Measurements from ENCODE around the gene DNMT1.

Gene DNMT1

DNA sequence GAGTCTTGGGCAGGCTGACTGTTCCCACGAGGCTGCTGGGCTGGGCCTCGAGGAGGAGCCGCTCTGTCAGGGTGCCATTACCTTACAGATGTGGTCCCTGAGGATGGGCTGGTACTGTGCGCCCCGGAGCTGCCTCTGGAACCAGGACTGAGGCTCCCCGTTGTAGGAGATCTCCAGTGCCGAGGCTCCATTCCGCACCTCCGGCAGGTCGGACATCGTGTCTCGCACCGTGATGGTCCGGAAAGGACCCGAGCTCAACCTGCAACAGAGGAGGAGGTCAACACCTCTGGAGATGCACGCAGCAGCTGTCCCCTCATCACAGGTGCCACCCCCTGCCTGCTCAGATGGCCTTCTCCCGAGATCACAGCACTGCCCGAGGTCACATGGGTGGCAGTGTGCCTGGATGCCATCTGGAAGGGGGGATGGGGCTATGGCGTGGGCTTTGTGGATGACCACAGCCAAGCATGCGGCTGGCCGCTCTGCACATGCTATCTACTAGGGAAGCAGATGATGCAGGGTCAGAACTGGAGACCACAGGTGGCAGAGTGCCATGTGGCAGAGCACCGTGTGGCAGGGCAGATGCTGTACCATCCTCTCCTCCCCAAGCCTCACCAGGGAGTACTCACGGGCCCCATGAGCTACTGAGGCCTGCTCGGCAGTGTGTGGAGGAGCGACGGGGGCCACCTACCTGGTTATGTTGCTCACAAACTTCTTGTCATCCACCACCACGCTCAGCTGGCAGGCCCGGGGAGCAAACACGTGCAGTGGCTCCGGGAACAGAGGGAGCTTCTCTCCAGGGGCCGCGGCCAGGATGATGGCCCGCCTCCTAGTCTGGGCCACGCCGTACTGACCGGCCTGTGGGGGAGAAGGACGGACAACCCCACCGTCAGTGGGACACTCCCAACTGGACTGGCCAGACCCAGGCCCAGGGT, 56.7 kb downstream of the DNMT1 start:
- DNase-seq = no peak

DNA sequence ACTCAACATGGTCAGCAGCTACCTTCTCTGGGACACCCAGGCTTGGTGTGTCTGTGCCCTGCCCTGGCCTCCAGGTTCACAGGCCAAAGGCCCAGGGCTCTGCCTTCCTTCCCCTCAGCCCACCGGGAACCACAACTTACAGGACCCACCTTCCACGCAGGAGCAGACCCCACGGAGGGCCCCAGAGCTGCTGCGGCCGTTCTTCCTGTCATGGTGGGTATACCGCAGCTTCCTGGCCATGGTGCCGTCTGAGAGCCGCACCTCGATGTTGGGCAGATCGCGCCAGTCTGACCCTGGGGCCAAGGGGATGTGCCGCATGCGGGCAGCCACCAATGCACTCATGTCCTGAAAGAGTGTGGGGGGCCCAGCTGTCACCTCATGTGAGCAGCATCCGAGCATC, 57.8 kb downstream of the DNMT1 start:
- no peak for DNase-seq

DNA sequence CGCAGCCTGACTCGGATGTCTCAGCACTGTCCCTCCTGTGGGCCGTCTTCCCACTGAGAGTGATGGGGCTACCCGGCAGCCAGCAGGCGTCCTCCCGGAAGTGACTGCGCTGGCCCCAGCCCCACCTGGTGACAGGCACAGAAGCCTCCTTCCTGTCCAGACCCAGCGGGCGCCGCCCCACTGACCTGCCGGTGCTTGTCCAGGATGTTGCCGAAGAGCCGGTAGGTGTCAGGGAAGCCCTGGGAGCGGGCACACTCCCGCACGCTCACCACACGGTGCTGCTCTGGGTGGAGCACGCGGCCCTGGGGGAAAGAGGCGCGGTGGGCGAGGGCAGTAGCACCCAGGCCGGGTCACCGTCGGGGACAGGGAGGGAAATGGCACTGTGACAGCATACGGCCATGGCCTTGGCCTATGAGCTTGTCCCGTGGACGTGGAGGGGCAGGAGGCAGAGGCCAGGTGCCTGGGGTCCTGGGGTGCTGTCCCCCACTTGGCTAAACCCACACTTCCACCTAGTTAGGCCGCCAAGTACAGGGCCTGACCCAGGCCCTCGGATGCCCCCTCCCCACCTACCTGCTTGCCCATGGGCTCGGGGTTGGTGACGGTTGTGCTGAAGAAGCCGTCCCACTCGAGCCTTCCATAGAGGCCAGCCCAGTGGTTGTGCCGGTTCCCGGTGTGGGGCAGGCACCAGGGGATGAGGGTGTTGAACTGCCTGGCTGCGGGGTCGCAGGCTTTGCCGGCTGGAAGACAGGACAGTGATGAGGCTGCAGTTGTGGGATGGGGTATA, 59.0 kb downstream of the DNMT1 start:
- DNase-seq = no peak

- DNase-seq = no peak
These were observed 60.7 kb downstream of the DNMT1 start for GRCh38 chr19:10134040-10134439.

- DNase-seq = no peak
These were observed 61.2 kb downstream of the DNMT1 start for GRCh38 chr19:10133596-10133995.

GRCh38 chr19:10132905-10133304, 61.8 kb downstream of the DNMT1 start:
- no peak for DNase-seq

DNA sequence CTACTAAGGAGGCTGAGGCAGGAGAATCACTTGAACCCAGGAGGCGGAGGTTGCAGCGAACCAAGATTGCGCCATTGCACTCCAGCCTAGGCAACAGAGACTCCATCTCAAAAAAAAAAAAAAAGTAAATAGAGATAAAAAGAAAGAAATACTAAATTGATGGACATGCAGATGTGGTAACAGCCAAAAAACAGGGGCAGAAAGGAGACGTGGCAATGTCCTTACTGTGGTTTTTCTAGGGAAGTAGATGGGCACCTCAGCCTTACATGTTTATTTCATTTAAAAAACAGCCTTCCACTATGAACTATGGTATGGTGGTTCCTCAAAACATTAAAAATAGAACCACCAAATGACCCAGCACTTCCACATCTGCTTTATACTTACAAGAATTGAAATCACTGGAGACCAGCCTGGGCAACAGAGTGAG, 68.5 kb downstream of the DNMT1 start:
- DNase-seq = no peak

- no peak for DNase-seq
These were observed 70.3 kb downstream of the DNMT1 start for GRCh38 chr19:10124429-10124828.

- no peak for DNase-seq
These were observed 72.7 kb downstream of the DNMT1 start for GRCh38 chr19:10122045-10122444.

DNA sequence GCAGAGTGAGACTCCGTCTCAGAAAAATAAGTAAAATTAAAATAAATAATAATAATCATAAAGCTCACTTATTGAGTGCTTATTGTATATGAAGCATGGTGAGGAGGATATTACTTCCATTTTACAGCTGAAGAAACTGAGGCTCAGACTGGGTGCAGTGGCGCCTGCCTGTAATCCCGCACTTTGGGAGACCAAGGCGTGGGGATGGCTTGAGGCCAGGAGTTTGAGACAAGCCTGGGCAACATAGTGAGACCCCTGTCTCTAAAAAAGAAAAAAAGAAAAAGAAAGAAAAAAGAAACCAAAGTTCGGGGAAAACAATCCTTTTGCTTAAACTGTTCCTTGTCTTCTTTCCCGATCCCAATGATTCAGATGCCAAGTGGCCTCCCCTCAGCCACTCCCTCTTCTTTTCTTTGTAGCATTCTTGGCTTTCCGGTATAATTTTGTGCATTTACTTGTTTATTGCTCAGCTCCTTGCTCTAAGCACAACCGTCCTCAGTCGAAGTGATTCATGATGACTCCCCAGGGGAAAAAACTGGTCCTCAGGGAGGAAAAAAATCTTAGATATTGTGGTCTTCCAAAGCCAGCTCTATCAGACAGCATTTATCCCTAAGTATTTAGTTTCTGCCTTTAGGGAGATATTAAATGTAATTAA, 74.1 kb downstream of the DNMT1 start:
- DNase-seq = no peak

DNA sequence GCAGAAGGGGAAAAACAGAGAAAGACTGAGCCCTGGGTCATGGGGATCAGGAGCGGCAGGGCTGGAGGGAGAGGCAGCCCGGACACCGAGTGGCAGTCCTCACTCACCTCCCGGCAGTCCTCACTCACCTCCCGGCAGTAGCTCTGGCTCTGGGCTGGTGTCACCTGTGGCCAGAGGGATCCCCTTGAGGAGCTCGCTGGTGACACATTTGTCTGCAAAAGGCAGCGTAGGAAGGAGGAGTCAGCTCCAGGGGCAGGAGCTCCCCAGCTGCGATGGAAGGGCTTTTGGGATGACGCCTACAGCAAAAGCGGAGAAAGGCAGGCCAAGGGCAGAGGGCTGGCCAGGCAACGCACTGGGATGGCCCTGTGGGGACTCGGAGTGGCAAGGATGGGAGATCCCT, 75.8 kb downstream of the DNMT1 start:
- no peak for DNase-seq

DNA sequence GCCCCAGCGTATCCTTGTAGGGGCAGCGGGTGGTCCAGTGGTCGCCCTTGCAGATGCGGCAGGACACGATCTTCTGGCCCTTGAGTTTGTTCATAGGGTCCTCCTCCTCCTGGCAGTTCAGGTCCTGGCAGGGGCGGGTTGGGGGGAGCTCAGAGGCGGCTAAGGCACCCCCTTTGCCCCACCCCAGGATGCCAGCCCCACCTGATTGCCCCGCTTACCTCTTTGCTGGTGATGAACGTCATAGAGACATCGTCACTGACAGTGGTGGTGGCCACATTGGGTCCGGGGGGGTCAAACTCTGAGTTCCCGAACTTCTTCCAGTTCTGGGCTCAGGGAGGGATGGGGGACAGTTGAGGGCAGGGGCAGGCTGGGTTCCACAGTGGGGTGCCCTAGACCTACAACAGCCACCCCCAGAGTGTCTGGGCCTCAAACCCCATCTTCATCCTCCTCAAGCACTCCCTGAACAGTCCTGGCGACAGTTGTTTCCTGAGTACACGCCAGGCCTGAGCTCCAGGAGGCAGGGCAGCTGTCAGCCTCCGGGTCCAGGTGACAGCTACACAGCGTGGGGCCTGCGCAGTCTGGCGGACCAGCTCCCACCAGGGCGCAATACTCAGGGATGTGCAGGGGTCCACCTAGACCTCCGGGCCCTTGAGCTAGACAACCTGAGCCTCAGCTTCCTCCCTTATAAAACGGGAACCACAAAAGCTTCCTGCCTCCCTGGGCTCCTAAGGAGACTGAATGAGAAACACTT, 77.7 kb downstream of the DNMT1 start:
- DNase-seq = no peak

- no peak for DNase-seq
These were observed 78.5 kb downstream of the DNMT1 start for GRCh38 chr19:10116085-10116865.

- no peak for DNase-seq
These were observed 79.2 kb downstream of the DNMT1 start for GRCh38 chr19:10115392-10116084.

DNA sequence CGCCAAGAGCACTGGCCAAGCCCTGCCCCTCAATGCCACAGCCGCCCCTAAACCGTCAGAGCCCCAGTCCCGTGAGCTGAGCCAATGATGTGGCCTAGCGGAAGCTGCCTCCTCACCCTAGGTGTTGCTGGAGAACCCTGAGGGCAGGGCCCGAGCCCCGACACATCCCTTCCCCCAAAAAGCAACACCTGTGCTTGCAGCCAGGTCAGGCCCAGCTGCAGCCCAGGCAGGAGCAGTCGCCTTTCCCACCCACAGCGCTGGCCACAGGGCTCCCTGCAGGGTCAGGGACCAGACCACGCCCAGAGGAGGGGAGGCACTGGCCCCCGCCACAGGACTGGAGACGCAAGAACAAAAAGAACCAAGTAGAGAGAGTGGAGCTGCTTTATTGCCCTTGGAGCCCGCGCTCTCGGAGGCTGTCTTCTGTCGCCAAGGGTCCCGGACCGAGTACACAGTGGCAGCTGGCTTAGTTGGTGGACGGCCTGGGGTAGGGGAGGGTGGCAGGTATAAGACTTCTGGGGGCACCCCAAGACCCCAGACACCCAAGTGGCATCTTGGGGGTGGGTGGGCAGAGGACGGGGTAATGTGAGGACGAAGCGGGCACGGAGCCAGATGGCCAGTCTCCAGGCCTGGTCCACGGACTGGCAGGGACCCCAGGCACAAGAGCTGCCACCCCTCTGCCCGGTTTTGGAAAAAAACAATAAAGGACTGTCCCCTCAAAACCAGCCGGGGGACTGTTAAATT, 79.9 kb downstream of the DNMT1 start:
- DNase-seq = no peak

- DNase-seq = no peak
These were observed 80.6 kb downstream of the DNMT1 start for GRCh38 chr19:10113964-10114650.

GRCh38 chr19:10113592-10113963, 81.2 kb downstream of the DNMT1 start:
- no peak for DNase-seq

DNA sequence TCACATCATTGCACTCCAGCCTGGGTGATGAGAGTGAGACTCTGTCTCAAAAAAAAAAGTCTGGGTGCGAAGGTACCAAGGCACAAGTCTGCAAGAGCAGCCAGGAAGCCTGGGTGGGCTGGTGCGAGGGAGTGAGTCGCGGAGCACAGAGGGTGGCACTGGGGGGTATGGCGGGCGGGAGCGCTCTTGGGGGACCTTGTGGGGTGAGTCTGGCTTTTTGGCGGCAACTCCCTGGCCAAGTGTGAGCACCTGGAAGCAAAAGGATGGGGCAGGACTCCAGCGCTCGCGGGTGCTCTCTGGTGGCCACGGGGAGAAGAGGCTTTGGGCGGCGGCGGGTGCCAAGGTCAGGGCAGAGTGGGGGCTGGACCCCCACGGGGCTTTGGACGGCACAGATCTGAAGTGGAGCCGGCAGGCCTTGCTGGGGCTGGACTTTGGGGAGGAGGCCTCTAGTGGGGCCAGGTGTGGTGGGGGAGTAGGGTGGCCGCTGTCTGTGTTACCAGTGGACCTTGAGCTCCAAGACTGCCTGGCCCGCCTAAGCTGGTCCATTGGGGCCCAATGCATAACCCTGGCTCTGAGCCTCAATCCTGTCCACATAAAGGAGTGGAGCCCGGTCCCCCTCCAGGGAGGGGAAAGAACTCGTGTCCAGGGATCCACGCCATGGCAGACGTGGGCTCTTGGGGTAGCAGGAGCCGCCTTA, 81.7 kb downstream of the DNMT1 start:
- no peak for DNase-seq

DNA sequence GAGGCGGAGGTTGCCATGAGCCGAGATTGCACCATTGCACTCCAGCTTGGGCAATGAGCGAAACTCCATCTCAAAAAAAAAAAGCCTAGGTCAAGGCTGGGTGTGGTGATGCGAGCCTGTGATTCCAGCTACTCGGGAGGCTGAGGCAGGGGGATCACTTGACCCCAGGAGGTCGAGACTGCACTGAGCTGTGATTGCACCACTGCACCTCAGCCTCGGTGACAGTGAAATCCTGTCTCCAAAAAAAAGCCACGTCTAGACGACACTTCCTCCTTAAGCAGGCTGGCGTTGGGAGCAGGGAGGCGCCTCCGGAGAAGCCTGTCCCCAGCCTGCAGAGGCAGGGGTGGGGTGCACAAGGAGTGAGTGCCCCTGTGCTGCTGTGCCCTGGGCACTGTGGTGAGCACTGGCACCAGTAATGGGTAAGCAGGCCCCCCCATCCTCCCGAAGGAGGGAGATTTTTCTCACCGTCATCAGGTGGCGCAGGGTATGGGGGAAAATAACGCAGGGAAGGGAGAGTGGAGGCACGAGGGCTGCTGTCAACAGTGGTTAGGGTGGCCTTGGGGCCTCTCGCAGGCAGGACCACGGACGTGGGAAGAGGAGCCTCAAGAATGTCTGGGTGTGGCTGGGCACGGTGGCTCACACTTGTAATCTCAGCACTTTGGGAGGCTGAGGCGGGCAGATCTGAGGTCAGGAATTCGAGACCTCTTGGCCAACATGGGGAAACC, 82.6 kb downstream of the DNMT1 start:
- no peak for DNase-seq
